ENCODE measurements around the gene BMPR1A. TPM values are rescaled to one million over a fixed set of nuclear protein-coding genes. Genes with fewer than 3 reads are reported as not detected.

The BMPR1A gene
- total and polyA plus RNA-seq, 9 of the 15 experiments (the other 6 are each of a cell fraction or from before 2014, with no cell fraction given): 1.6 to 17.5 (median 9.1) TPM

- no peak for ATAC-seq
- Histone ChIP-seq H3K27me3 (ENCODE audit: control insufficient read depth in 2 of 2, insufficient read depth in 2 of 2, low read length in 2 of 2) (no peaks in the 10 kb centered on the region), H3K9me1 (ENCODE audit: control insufficient read depth, insufficient read depth, low read length) (no peaks in the 10 kb centered on the region), H3K36me3 (ENCODE audit: control insufficient read depth, insufficient read depth, low read length) (peaks cover 6% of the 10 kb centered on the region; the same call in 1 of the 3 replicates), H4K20me1 (replicated peaks; ENCODE audit: control insufficient read depth, insufficient read depth, low read length) (no peaks in the 10 kb centered on the region), H3K4me3 (no peak overlapping the region), H3K9ac (ENCODE audit: insufficient read depth in 1 of 2, low read depth in 2 of 2, low read length in 2 of 2) (no peak overlapping the region), H2AFZ (ENCODE audit: low read depth, low read length) (no peak overlapping the region), H3K4me1 (replicated peaks in 1 of 2; ENCODE audit: control insufficient read depth in 2 of 2, insufficient read depth in 2 of 2, low read length in 2 of 2) (no peaks in the 10 kb centered on the region; a peak in 1 of 5 replicates), H3K27ac (ENCODE audit: extremely low read depth, low read depth, low read length) (no peak overlapping the region), H3K79me2 (ENCODE audit: control insufficient read depth, insufficient read depth, low read length) (no peaks in the 10 kb centered on the region), H3K4me2 (ENCODE audit: insufficient read depth, low read length) (no peak overlapping the region), H3K9me3 (replicated peaks; ENCODE audit: control insufficient read depth, insufficient read depth, low read depth, low read length) (no peaks in the 10 kb centered on the region)
- 75% methylated on average over 3 of the region's 3 CpGs for WGBS (ENCODE audit: insufficient coverage, low coverage, missing lambda C conversion rate)
- in situ Hi-C loops (cut with MboI) (no loop called here), intact Hi-C loops (cut with micrococcal nuclease) (no loop called here)
- no peak for DNase-seq (ENCODE audit: extremely low read depth in 1 of 4, low spot score in 3 of 4)
- ChIA-PET POLR2A (interaction anchor here (1.6 kb wide), 1 partner anchor 10 kb away, joined by 5 read pairs; no protein-coding TSS in a partner anchor), CTCF (ENCODE audit: low intra/inter-chr PET ratio) (no interaction called here)
- no TSS peak for BruUV-seq (replicated peaks)
- no peak for TF ChIP-seq USF2 (CRISPR knock-in tag; IDR thresholded peaks at IDR 0.05)
- no peak for FAIRE-seq
Observed at GRCh38 chr10:86846088-86846487, 89.7 kb downstream of the BMPR1A start.

- BruUV-seq (replicated peaks): no TSS peak
- TF ChIP-seq POLR2B (IDR thresholded peaks at IDR 0.05; ENCODE audit: low read depth, partially characterized antibody): no peak
- no peak for TF ChIP-seq ZNF347 (CRISPR knock-in tag; IDR thresholded peaks at IDR 0.05; ENCODE audit: low read depth)
- TF ChIP-seq CEBPG (CRISPR knock-in tag; IDR thresholded peaks at IDR 0.05): no peak
- TF ChIP-seq CEBPG (tag; conservative IDR thresholded peaks at IDR 0.05 in 1 of 2, IDR thresholded peaks at IDR 0.05 in 1 of 2): no peak
- TF ChIP-seq NRF1 (conservative IDR thresholded peaks at IDR 0.05 in 1 of 2, IDR thresholded peaks at IDR 0.05 in 1 of 2): no peak
- no peak for TF ChIP-seq MED1 (CRISPR knock-in tag; IDR thresholded peaks at IDR 0.05; ENCODE audit: borderline replicate concordance)
- TF ChIP-seq HNRNPUL1 (IDR thresholded peaks at IDR 0.05; ENCODE audit: low read length): no peak
- TF ChIP-seq MAFF (IDR thresholded peaks at IDR 0.05; ENCODE audit: low read length): no peak
- no peak for TF ChIP-seq CBX1 (IDR thresholded peaks at IDR 0.05; ENCODE audit: low read depth)
- no peak for TF ChIP-seq ZFX (CRISPR knock-in tag; IDR thresholded peaks at IDR 0.05)
- no peak for TF ChIP-seq LEF1 (IDR thresholded peaks at IDR 0.05)
- TF ChIP-seq RBM39 (optimal IDR thresholded peaks at IDR 0.05; ENCODE audit: low read depth, low read length): no peak
- TF ChIP-seq TFE3 (CRISPR knock-in tag; IDR thresholded peaks at IDR 0.05): no peak
- no peak for TF ChIP-seq SREBF1 (IDR thresholded peaks at IDR 0.05; ENCODE audit: borderline replicate concordance, low read depth, low read length)
- TF ChIP-seq MAFK (IDR thresholded peaks at IDR 0.05; ENCODE audit: low read length): no peak
- TF ChIP-seq TBP (optimal IDR thresholded peaks at IDR 0.05; ENCODE audit: low read depth, low read length): no peak
Observed at GRCh38 chr10:86848747-86849146, 92.3 kb downstream of the BMPR1A start.

More at GRCh38 chr10:86848747-86849146, 92.3 kb downstream of the BMPR1A start:
- Histone ChIP-seq H3K27me3 (ENCODE audit: control insufficient read depth in 2 of 2, insufficient read depth in 2 of 2, low read length in 2 of 2) (no peaks in the 10 kb centered on the region), H3K4me1 (replicated peaks in 1 of 2; ENCODE audit: control insufficient read depth in 2 of 2, insufficient read depth in 2 of 2, low read length in 2 of 2) (no peaks in the 10 kb centered on the region; a peak in 1 of 5 replicates), H3K9me3 (replicated peaks; ENCODE audit: control insufficient read depth, insufficient read depth, low read depth, low read length) (no peaks in the 10 kb centered on the region), H3K4me3 (no peak overlapping the region), H3K9ac (ENCODE audit: insufficient read depth in 1 of 2, low read depth in 2 of 2, low read length in 2 of 2) (no peak overlapping the region), H3K9me1 (ENCODE audit: control insufficient read depth, insufficient read depth, low read length) (no peaks in the 10 kb centered on the region), H4K20me1 (replicated peaks; ENCODE audit: control insufficient read depth, insufficient read depth, low read length) (no peaks in the 10 kb centered on the region), H3K4me2 (ENCODE audit: insufficient read depth, low read length) (no peak overlapping the region), H3K36me3 (ENCODE audit: control insufficient read depth, insufficient read depth, low read length) (peaks cover 5% of the 10 kb centered on the region; the same call in 1 of the 3 replicates), H3K79me2 (ENCODE audit: control insufficient read depth, insufficient read depth, low read length) (no peaks in the 10 kb centered on the region), H3K27ac (ENCODE audit: extremely low read depth, low read depth, low read length) (no peak overlapping the region), H2AFZ (ENCODE audit: low read depth, low read length) (no peak overlapping the region)
- CTCF ChIA-PET (ENCODE audit: low intra/inter-chr PET ratio): no interaction called here
- intact Hi-C loops (cut with micrococcal nuclease): no loop called here
- POLR2A ChIA-PET: no interaction called here
- in situ Hi-C loops (cut with MboI): no loop called here
- no peak for DNase-seq (ENCODE audit: extremely low read depth in 1 of 4, low spot score in 3 of 4)
- FAIRE-seq: no peak
- ATAC-seq: no peak

Data from K562 (cell line).